Kidney epithelial cell (primary cell): ENCODE results near the gene ZNF740. TPM values are rescaled to one million over a fixed set of nuclear protein-coding genes. Genes with fewer than 3 reads are reported as not detected.
"Not testable (repeated sequence)": the region's sequence is repeated elsewhere in the genome, so short reads cannot be mapped to it uniquely, and the experiment has no call there.

Experiments
- DNase-seq: peaks from one replicate; pipeline ENCODE4 v3.0.0-alpha.2; 2010; ENCODE audit warnings: low read depth
- H3K27me3 ChIP-seq: 2 replicates; pipeline ENCODE4 v1.6.0; 2011; ENCODE audit warnings: low read length; ENCODE audit not compliant: control insufficient read depth, insufficient read depth
- H3K36me3 ChIP-seq: 2 replicates; pipeline ENCODE4 v1.5.1; 2011; ENCODE audit warnings: low read length; ENCODE audit not compliant: control insufficient read depth, insufficient read depth
- H3K4me3 ChIP-seq: 2 replicates; pipeline ENCODE4 v1.5.1; 2011; ENCODE audit warnings: low read depth, mild to moderate bottlenecking, control low read depth, low read length
- CTCF ChIP-seq: IDR thresholded peaks from 2 replicates; pipeline ENCODE4 v1.5.1; 2011; ENCODE audit warnings: mild to moderate bottlenecking, moderate library complexity, low read length, control low read depth, inconsistent platforms; ENCODE audit not compliant: insufficient read depth, poor library complexity, severe bottlenecking
- total RNA-seq: library from RNA; depleted of rRNA; stranded (reverse); fragments of >200 nt; gene quantifications from 2 replicates; pipeline ENCODE4 v1.2.3, GENCODE V29; 2015

Gene ZNF740
- total RNA-seq, 1 donor from 2014 or later = 9.9 TPM

GRCh38 chr12:53160673-53161072, 19.8 kb upstream of the ZNF740 start:
- Histone ChIP-seq H3K36me3 (no peaks in the 10 kb centered on the region), H3K4me3 (no peak overlapping the region), H3K27me3 (no peaks in the 10 kb centered on the region)
- TF ChIP-seq CTCF = no peak
- no peak for DNase-seq

GRCh38 chr12:53161119-53161911, 19.2 kb upstream of the ZNF740 start:
- no peak for TF ChIP-seq CTCF
- no peak overlapping the region for H3K4me3 ChIP-seq
- H3K27me3 ChIP-seq = no peaks in the 10 kb centered on the region
- no peak for DNase-seq
- H3K36me3 ChIP-seq = no peaks in the 10 kb centered on the region

GRCh38 chr12:53163008-53163407, 17.5 kb upstream of the ZNF740 start:
- not testable (repeated sequence) for H3K36me3 ChIP-seq, H3K27me3 ChIP-seq, DNase-seq, H3K4me3 ChIP-seq

DNA sequence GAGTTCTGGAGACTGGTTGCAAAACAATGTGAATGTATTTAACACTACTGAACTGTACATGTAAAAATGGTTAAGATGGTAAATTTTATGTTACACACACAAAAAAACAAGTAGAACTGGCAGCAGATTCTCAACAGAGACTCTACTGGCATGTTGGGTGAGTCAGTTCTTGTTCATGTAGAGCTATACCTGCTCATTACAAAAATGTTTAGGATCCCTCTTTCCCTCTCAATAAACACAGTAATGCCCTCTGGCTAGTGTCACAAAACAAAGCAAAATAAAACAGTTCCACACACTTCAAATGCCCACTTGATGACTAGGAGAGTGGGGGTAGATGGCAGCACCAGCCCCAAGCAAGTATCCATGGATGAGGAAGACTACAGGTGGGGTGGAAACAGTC, 13.7 kb upstream of the ZNF740 start:
- Histone ChIP-seq H3K4me3 (no peak overlapping the region), H3K36me3 (no peaks in the 10 kb centered on the region), H3K27me3 (no peaks in the 10 kb centered on the region)
- TF ChIP-seq CTCF = no peak
- DNase-seq = no peak

DNA sequence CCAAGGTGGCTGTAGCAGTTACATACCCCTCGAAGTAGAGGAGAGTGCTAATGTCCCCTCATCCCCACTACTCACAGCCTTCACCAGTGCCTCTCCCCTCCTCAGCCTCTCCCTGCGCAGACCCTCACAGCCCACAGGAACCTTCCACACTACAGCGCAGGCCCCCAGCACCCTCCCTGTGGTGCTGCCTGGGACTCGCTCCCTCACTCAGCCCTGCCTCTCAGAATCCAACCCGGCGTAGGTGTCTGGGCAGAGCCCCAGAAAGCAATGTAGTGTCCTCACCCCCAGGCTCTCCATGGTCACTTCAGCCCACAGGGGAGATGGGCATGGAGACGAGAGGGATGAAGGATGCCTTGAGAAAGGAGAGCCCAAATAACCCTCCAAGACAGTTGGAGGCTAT, 10.9 kb upstream of the ZNF740 start:
- no peak for DNase-seq
- no peak for TF ChIP-seq CTCF
- no peaks in the 10 kb centered on the region for H3K27me3 ChIP-seq
- no peaks in the 10 kb centered on the region for H3K36me3 ChIP-seq
- H3K4me3 ChIP-seq = no peak overlapping the region

- TF ChIP-seq CTCF = no peak
- H3K36me3 ChIP-seq = no peaks in the 10 kb centered on the region
- DNase-seq = no peak
- no peak overlapping the region for H3K4me3 ChIP-seq
- H3K27me3 ChIP-seq = no peaks in the 10 kb centered on the region
Observed at GRCh38 chr12:53170215-53170614, 10.3 kb upstream of the ZNF740 start.
